Fibroblast of villous mesenchyme (primary cell): ENCODE data around the gene KDM4C. TPM values are rescaled to one million over a fixed set of nuclear protein-coding genes. Genes with fewer than 3 reads are reported as not detected.

Source experiments
- DNase-seq: peaks from one replicate; pipeline ENCODE4 v3.0.0-alpha.2; 2010; ENCODE audit warnings: low read depth
- H3K4me3 ChIP-seq: 2 replicates; pipeline ENCODE4 v1.5.1; 2011; ENCODE audit warnings: low read depth, mild to moderate bottlenecking, low read length
- total RNA-seq: library from RNA; depleted of rRNA; stranded (reverse); fragments of >200 nt; gene quantifications from 2 replicates; pipeline ENCODE4 v1.2.3, GENCODE V29; 2012
- TF ChIP-seq, protein P1 (sequence below): IDR thresholded peaks from 2 replicates; pipeline ENCODE4 v1.5.1; 2012; ENCODE audit warnings: low read depth, mild to moderate bottlenecking, low read length; ENCODE audit not compliant: insufficient read depth

KDM4C gene
- total RNA-seq, 1 donor = 31.1 TPM

- DNase-seq = peak; percentile 30
- H3K4me3 ChIP-seq = no peak overlapping the region
Observed at GRCh38 chr9:7145361-7146069, 387.7 kb downstream of the KDM4C start.

GRCh38 chr9:7146582-7146981 is 388.8 kb downstream of the KDM4C start:
- DNase-seq = peak; percentile 2
- H3K4me3 ChIP-seq = no peak overlapping the region
- TF ChIP-seq, protein P1, sequence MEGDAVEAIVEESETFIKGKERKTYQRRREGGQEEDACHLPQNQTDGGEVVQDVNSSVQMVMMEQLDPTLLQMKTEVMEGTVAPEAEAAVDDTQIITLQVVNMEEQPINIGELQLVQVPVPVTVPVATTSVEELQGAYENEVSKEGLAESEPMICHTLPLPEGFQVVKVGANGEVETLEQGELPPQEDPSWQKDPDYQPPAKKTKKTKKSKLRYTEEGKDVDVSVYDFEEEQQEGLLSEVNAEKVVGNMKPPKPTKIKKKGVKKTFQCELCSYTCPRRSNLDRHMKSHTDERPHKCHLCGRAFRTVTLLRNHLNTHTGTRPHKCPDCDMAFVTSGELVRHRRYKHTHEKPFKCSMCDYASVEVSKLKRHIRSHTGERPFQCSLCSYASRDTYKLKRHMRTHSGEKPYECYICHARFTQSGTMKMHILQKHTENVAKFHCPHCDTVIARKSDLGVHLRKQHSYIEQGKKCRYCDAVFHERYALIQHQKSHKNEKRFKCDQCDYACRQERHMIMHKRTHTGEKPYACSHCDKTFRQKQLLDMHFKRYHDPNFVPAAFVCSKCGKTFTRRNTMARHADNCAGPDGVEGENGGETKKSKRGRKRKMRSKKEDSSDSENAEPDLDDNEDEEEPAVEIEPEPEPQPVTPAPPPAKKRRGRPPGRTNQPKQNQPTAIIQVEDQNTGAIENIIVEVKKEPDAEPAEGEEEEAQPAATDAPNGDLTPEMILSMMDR = no peak

More at GRCh38 chr9:7145361-7146069, 387.7 kb downstream of the KDM4C start:
- TF ChIP-seq, protein P1 = no peak

GRCh38 chr9:7147121-7148090 is 389.6 kb downstream of the KDM4C start:
- H3K4me3 ChIP-seq = no peak overlapping the region
- TF ChIP-seq, protein P1 = no peak
- DNase-seq = peak; percentile 40

DNA sequence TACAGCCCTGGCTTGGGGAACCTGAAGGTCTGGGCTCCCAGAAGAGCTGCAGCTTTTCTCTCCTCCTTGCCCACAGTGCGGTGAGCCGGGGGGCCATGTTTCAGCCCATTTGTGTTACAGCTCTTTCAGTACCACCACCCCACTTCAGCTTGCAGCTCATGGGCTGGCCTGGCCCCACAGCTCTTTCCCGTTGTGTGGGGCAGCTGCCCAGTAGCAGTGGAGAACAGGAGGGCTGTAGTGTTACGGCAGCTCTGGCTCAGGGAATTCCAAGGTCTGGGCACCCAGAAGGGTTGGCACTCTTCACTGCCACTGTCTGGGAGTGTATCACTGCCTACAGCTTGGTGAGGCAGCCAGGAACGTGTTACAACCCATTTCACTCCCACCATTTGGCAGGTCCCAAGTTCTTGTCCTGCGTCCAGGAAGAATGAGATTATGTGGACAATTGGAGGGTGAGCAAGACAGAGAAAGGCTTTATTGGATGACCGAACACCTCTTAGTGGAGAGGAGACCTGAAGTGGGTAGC is 390.5 kb downstream of the KDM4C start:
- no peak for DNase-seq
- TF ChIP-seq, protein P1 = no peak
- no peak overlapping the region for H3K4me3 ChIP-seq

DNA sequence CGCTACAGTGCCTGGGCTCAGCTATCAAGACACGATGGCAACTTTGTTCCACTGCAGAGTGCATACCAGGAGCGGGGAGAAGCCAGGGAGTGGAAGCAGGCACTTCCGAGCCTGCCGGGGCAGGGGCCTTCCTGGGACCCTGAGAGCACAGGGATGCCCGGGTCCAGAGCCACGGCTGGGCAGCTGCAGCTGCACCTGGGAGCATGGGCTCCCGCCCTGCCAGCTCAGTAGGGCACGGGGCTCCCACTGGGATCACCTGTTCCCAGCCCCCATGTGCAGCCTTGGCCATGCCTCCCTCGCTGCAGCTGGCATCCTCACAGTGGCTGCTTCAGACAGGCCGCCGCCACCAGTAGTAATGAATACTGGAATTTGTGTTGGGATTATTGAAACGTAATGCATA is 391.5 kb downstream of the KDM4C start:
- TF ChIP-seq, protein P1 = no peak
- no peak overlapping the region for H3K4me3 ChIP-seq
- no peak for DNase-seq

DNA sequence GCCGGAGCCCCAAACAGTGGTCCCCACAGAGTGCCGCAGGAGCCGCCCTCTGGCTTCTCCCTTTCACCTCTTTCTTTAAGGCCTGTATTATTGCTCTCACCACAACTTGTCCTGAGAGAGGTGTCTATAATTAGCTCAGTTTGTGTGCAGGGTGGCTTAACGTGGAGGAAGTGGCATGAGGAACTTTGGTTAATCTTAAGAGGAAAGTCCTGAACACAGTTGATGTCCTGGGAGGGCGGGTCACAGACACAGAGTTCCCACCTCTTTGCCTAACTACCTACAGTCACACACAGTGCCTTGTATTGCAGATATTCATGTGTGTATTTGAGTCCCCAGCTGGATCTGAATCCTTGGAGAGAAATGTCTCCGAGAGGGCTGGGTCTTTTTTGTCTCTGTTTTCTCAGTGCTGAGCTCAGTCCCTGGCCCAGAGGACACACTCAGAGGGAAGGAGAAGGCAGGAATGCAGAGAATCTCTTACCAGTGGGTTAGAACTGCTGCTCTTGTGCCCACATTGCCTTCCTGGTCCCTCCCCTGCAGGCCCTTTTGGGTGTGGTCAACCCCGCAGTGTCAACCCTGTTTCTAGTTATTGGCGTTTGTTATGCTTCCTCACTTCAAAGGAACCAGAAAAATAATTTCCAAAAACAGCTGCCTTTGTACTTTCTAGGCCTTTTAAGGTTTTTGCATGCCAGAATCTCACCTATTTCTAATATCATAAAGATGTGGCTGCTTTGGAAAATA is 392.5 kb downstream of the KDM4C start:
- TF ChIP-seq, protein P1 = no peak
- H3K4me3 ChIP-seq = no peak overlapping the region
- DNase-seq = no peak
